SIG-M5 treated with dmso at 0.1 percent for 504 hours (cell line): ENCODE results near the gene OXCT1.
"Not testable (repeated sequence)": the region's sequence is repeated elsewhere in the genome, so short reads cannot be mapped to it uniquely, and the experiment has no call there.

Source experiments
- DNase-seq: peaks from one replicate; lab custom pipeline; 2025; ENCODE audit not compliant: unreplicated experiment; lab: John Stamatoyannopoulos, UW

OXCT1 gene

DNA sequence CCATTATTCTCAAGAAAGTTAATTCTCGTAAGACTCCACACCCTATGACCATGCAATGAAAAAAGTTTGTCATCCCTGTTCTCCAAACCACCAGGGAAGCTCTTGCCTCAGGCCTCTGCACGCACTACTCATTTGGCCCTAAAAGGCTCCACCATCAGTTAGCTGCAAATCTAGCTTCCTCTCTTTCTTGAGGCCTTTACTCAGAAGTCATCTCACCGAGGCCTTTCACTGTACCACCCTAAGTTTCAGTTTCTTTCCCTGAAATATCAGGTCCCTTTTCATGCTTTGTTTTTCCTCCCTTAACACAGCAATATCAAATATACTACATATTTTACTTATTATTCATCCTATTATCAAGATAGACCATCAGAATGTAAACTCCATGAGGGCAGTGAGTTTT is 39.1 kb downstream of the OXCT1 start:
- DNase-seq, result no peak

DNA sequence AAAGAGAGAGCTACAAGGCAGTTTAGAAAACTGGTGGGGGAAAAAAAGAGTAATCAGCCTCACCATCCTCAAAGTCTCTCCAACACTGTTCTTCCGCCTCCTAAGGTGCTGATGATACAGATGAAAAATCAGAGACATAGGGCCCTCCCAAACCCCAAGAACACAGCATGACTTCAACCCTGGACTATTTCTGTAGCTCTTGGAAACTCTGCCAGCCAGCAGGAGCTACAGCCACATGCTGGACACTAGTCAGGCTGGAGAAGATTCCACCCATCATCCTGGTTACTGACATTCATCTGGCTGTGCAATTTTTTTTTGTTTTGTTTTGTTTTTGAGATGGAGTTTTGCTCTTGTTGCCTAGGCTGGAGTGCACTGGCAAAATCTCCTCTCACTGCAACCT is 42.4 kb downstream of the OXCT1 start:
- DNase-seq, result no peak

GRCh38 chr5:41822036-41822435 is 48.2 kb downstream of the OXCT1 start:
- no peak for DNase-seq

DNA sequence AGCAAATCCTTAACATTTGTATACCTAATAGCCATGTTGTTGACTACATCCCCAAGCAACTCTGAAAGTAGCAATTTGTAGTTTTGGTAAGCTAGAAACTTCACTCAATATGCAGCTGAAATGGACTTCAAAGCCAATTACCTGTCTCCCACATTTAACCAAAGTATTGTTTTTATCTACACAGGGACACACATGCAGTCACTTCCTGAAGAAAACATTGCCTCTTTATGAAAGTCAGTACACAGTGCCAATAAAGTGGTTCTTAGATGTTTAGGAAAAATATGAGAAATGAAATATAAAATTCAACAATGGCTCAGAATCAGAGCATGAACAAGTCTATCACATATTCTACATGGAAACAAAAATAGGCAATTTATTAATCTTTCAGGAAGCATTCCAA is 49.2 kb downstream of the OXCT1 start:
- no peak for DNase-seq

DNA sequence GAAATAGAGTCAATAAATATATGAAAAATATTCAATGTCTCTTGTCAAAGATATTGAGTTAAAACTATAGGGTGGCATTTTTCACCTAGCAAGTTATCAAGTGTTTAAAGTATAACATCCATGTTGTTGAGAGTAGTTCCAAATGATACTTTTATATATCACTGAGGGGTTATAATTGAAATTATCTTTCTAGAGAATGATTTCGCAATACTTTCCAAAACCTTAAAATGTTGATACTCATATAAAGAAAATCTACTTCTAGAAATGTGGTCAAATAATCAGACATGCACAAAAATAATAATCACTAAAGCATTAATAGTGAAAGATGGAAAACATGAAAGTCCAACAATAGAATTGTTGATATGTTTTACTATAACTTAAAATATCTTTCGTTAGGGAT is 50.1 kb downstream of the OXCT1 start:
- no peak for DNase-seq

DNA sequence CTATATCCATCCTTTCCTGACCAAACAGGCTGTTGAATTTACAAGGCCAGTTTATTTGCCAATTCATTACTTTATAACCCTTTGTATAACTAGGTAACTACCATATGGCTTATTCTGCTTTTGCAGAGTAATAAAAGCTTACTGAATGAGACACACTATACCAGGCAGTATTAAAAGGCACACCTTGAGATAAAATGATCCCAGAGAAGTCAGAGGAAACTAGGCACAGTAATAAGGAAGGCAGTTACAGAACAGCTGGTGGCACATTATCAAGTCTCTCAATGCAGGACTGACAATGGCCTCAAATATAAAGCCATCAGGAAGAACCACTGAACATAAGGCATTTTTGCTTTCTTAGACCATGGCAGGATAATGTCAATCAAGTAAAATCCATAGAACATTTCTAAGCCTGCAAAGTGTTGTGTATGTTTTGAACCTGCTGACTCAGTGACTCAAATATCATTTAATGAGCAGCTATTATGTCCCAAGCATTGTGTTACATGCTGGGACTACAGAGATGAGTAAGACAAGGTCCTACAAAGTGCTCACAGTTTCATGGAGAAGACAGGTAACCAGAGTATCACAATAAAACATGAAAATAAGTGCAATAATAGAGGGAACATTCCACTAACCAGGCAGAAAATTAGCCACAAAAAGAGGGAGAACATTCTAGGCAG is 52.5 kb downstream of the OXCT1 start:
- DNase-seq, result no peak

DNA sequence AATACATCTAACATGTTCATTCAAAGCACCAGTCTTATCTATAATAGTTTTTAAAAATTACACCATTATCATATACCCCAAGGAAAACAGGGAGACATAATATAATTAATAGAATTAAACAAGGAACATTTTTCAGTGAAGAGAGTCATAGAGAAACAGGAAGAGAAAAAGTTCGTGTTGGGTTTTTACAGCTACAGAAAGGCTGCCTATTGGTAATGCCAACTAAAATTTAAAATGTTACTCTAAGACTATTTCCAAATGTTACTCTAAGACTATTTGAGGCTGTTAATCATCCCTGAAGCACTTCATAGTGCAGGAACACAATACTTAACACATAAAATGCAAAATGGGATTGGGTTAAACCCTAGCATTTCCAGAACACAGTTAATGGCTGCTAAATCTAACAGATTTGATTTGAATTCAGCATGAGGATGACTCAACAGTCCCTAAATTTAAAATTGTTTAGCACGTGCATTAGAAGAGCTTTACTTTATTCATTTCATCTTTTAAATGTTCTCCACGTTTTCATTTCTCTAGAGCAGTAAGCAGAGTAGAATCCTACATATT is 54.5 kb downstream of the OXCT1 start:
- no peak for DNase-seq

GRCh38 chr5:41815261-41815660 is 55.0 kb downstream of the OXCT1 start:
- no peak for DNase-seq

DNA sequence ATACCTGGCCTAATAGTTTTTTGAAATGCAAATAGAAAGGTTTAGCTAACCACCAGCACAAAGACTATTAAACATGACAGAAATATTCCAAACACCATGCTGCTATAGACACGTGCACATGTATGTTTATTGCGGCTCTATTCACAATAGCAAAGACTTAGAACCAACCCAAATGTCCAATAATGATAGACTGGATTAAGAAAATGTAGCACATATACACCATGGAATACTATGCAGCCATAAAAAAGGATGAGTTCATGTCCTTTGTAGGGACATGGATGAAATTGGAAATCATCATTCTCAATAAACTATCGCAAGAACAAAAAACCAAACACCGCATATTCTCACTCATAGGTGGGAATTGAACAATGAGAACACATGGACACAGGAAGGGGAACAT is 55.9 kb downstream of the OXCT1 start:
- DNase-seq, result not testable (repeated sequence)

DNA sequence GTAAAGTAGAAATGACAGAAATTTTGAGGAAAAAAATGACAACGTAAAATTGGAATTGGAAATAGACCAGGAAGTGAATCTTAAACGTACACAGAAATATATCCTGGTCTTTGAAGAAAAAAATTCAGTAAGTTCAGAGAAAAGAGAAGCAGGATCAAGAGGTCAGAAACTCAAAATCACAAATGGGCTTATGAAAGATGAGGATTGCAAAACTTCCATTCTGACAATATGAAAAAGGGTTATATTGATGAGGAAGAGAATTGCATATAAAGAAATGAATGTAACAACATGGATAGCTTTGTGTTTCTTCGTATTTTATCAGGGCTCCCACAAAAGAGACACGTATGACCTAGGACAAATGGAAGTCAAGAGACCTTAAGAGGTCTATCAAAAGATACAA is 58.1 kb downstream of the OXCT1 start:
- peak; percentile 24 for DNase-seq

GRCh38 chr5:41809128-41809527 is 61.1 kb downstream of the OXCT1 start:
- no peak for DNase-seq

- DNase-seq, result no peak
Measured at GRCh38 chr5:41808294-41808693, 61.9 kb downstream of the OXCT1 start.

- no peak for DNase-seq
Measured at GRCh38 chr5:41797662-41798061, 72.6 kb downstream of the OXCT1 start.

GRCh38 chr5:41796061-41796460 is 74.2 kb downstream of the OXCT1 start:
- DNase-seq, result no peak

- DNase-seq, result no peak
Measured at GRCh38 chr5:41795125-41795524, 75.1 kb downstream of the OXCT1 start.

DNA sequence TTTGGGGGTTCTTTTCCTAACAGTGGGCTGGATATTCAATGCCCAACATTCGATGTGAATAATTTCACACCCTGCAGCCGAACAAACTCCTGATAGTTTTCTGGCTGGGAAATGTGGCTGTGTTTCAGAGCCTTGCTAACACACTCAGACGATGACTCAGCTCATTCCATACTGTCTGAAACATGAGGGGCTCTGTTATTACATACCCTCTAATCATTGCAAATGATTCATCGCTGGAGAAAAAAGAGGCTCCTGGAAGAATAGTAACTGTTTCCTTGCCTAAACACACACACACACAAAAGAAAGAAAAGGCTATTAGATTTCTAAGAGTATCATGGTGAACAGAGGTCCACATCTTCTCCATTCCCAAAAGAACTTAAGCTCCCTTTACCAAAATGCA is 75.8 kb downstream of the OXCT1 start:
- DNase-seq, result peak; percentile 3

DNA sequence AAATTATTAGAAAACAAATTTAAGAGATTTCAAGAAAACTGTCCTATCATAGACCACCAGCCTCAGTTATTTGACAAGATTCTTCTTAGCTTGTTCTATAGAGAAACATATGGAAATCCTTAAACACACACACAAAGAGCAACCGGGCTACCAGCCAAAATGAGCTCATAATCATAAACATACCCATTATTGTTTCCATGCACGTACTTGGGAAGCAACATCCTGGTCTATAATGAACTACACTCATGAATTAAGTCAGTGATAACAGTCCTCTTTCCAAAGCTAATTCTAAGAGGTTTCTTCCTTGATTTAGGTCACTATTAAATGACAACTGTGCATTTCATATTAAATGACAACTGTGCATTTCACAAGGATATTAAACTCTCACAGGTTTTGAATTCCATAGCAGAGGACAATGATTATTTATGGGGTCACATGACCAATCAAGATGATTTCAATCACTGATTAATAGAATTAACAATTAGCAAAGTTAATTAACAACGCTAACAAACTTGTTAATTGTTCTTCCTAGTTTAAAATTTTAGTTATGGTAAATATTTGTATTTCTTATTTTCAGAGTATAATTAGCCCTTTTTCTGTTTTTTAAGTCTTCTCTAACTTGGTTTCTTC is 77.0 kb downstream of the OXCT1 start:
- DNase-seq, result no peak

DNA sequence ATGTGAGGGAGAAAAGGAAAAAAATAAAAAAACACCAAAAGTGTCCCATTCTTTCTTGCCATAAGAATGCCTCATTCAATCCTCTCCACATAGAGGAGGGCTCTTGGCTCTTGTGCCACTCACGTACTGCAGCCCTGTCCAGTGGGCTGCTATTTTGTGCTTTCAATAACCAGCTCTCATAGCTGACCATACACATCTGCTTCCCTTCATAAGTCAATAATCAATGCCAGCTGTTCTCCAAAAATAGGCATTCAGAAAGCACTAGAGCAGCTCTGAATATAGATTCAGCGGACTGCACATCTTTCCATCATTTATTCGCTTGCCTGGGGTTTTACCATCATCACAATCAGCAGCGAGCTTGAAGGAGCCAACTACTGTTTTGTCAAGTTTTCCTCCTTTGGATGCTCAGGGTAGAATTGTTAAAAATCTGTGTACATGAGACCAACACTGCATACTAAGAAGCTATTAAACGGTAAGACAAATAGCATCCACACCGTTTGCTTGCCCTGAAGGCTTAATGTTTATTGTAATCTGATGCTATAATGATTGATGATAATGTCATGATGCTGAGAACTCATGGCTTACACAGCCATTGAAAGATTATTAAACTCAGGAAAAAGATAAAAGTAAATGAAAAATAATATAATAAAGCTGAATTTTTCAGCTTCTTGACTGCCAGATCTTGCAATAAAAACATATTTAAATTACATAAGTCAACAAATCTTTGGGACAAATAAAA is 80.0 kb downstream of the OXCT1 start:
- DNase-seq, result no peak

DNA sequence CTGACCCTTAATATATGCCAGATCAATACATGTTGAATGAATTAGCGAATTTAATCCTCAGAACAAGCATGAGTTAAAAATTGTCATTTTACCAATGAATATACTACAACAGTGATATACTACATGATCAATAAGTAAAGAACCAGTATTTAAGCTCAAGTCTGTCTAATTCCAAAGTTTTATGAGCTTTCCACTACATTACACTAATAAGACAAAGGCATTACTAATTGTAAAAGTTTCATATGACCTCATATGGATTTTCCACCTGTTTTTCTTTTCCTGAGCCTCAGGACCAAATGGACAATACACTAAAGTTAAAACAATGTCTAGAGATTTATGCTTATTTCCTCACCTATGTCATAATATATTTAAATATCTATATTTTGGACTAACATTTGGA is 80.8 kb downstream of the OXCT1 start:
- no peak for DNase-seq

DNA sequence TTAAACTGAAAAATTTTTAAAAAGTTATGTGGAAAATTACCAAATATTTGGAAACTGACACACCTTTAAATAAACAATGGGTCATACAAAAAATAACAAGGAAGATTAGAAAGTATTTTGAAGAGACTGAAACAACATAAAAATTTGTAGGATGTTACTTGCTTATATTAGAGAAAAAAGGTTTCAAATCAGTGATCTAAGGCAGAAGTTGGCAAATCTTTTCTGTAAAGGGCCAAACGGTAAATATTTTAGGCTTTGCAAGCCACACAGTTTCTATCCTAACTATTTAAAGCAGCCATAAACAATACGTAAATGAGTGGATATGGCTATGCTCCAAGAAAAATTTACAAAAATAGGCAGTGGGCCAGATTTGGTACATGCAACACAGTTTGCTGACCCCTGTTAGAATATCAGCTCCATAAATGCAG is 81.3 kb downstream of the OXCT1 start:
- DNase-seq, result no peak

GRCh38 chr5:41787265-41787664 is 83.0 kb downstream of the OXCT1 start:
- DNase-seq, result no peak

DNA sequence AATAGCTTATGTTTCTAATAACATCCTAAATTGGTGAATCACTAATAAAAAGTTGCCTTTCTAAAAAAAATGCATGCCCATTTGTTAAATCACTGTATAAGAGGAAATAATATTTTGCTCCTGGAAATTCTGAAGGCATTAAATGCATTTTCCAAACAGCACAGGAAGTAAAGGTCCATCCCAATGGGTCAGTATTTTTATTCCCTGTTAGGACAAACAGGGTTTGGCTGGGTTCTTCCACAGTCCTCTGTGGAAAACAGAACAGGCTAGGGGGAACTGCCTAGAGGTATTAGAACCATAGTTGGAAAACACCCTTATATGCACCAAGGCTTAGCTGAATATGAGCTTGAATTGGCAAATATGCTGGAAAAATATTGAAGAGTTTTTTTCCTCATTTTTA is 85.2 kb downstream of the OXCT1 start:
- no peak for DNase-seq
